ENCODE data around the gene PKP1. TPM values are rescaled to one million over a fixed set of nuclear protein-coding genes. Genes with fewer than 3 reads are reported as not detected.

Gene PKP1
- total and polyA plus RNA-seq, 2 experiments from 2014 or later: 0.19 to 0.83 TPM

DNA sequence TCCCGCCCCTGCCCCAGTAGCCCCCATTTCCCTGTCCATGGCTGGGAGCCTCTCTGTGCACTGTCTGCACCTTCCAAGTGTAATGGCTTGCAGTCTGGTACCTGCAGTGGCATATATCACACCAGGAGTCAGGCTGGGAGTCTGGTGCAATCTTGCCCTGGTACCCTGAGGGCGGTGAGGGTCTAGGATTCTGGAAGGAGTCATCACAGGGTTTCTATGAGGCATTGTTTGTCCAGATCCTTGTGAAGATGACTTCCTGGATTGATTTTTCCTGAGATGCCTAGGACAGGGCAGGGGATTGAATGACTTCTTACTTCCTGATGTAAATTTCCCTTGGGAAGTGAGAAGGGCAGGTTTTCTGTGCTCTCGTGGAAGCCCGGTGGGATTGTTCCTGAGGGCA lies 5.9 kb upstream of the PKP1 start (continued):
- TF ChIP-seq CTCF (conservative IDR thresholded peaks at IDR 0.05; ENCODE audit: low read depth in 2 of 2): no peak
- TF ChIP-seq POLR2AphosphoS5 (IDR thresholded peaks at IDR 0.05; ENCODE audit: low read depth): no peak

DNA sequence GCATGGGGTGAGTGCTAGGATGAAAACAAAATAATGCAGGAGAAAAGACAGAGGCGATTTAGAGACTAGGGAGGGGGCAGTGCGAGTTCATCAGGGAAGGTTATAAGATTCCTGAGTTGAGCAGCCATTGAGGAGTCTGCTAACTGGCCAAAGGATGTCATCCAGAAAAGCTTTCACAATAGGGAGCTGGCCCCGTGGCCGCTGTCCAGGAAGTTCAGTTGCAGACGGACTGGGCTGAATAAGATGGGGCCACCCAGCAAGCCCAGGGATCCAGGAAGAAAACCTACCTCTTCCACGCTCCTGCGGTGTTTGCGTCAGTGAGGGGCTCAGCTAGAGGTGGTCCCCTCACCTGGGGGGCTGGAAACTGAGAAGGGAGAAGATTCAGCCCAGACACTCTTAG lies 4.0 kb upstream of the PKP1 start:
- H3K4me1 Mint-ChIP-seq: peaks cover 12% of the 10 kb centered on the region; the same call in 2 of the 3 replicates
- no peaks in the 10 kb centered on the region for H4K20me1 ChIP-seq (replicated peaks; ENCODE audit: insufficient read depth)
- ATAC-seq (no peak), DNase-seq (ENCODE audit: low spot score) (no peak)
- H3K36me3 Mint-ChIP-seq (ENCODE audit: low read depth): no peaks in the 10 kb centered on the region
- H3K27me3 Mint-ChIP-seq (ENCODE audit: insufficient read depth, low read depth, poor library complexity): peaks cover 24% of the 10 kb centered on the region
- H3K27me3 ChIP-seq (ENCODE audit: insufficient read depth): peaks cover 32% of the 10 kb centered on the region
- no peak overlapping the region for H3K27ac Mint-ChIP-seq
- no peaks in the 10 kb centered on the region for H3K9me2 ChIP-seq (ENCODE audit: insufficient read depth)
- H3K79me2 ChIP-seq (replicated peaks; ENCODE audit: insufficient read depth): no peaks in the 10 kb centered on the region
- H3K4me2 ChIP-seq: no peak overlapping the region
- H3K9me3 Mint-ChIP-seq: no peaks in the 10 kb centered on the region
- no peak for TF ChIP-seq NANOG (IDR thresholded peaks at IDR 0.05; ENCODE audit: borderline replicate concordance)
- no peak for TF ChIP-seq ZNF331 (CRISPR knock-in tag; IDR thresholded peaks at IDR 0.05; ENCODE audit: low read depth)
- TF ChIP-seq JUNB (IDR thresholded peaks at IDR 0.05; ENCODE audit: unreplicated experiment): no peak
- TF ChIP-seq EZH2phosphoT487 (IDR thresholded peaks at IDR 0.05; ENCODE audit: unreplicated experiment): no peak
- TF ChIP-seq EZH2 (IDR thresholded peaks at IDR 0.05; ENCODE audit: low read depth, unreplicated experiment): no peak
- no peak for TF ChIP-seq CREB1 (CRISPR knock-in tag; IDR thresholded peaks at IDR 0.05; ENCODE audit: low read depth)
- TF ChIP-seq, protein P1, sequence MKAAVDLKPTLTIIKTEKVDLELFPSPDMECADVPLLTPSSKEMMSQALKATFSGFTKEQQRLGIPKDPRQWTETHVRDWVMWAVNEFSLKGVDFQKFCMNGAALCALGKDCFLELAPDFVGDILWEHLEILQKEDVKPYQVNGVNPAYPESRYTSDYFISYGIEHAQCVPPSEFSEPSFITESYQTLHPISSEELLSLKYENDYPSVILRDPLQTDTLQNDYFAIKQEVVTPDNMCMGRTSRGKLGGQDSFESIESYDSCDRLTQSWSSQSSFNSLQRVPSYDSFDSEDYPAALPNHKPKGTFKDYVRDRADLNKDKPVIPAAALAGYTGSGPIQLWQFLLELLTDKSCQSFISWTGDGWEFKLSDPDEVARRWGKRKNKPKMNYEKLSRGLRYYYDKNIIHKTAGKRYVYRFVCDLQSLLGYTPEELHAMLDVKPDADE (IDR thresholded peaks at IDR 0.05): no peak
- TF ChIP-seq CTCF (conservative IDR thresholded peaks at IDR 0.05; ENCODE audit: low read depth in 2 of 2): no peak
- no peak for TF ChIP-seq POLR2AphosphoS5 (IDR thresholded peaks at IDR 0.05; ENCODE audit: low read depth)
- TF ChIP-seq STAT1 (IDR thresholded peaks at IDR 0.05; ENCODE audit: unreplicated experiment): no peak
- TF ChIP-seq, protein P2, sequence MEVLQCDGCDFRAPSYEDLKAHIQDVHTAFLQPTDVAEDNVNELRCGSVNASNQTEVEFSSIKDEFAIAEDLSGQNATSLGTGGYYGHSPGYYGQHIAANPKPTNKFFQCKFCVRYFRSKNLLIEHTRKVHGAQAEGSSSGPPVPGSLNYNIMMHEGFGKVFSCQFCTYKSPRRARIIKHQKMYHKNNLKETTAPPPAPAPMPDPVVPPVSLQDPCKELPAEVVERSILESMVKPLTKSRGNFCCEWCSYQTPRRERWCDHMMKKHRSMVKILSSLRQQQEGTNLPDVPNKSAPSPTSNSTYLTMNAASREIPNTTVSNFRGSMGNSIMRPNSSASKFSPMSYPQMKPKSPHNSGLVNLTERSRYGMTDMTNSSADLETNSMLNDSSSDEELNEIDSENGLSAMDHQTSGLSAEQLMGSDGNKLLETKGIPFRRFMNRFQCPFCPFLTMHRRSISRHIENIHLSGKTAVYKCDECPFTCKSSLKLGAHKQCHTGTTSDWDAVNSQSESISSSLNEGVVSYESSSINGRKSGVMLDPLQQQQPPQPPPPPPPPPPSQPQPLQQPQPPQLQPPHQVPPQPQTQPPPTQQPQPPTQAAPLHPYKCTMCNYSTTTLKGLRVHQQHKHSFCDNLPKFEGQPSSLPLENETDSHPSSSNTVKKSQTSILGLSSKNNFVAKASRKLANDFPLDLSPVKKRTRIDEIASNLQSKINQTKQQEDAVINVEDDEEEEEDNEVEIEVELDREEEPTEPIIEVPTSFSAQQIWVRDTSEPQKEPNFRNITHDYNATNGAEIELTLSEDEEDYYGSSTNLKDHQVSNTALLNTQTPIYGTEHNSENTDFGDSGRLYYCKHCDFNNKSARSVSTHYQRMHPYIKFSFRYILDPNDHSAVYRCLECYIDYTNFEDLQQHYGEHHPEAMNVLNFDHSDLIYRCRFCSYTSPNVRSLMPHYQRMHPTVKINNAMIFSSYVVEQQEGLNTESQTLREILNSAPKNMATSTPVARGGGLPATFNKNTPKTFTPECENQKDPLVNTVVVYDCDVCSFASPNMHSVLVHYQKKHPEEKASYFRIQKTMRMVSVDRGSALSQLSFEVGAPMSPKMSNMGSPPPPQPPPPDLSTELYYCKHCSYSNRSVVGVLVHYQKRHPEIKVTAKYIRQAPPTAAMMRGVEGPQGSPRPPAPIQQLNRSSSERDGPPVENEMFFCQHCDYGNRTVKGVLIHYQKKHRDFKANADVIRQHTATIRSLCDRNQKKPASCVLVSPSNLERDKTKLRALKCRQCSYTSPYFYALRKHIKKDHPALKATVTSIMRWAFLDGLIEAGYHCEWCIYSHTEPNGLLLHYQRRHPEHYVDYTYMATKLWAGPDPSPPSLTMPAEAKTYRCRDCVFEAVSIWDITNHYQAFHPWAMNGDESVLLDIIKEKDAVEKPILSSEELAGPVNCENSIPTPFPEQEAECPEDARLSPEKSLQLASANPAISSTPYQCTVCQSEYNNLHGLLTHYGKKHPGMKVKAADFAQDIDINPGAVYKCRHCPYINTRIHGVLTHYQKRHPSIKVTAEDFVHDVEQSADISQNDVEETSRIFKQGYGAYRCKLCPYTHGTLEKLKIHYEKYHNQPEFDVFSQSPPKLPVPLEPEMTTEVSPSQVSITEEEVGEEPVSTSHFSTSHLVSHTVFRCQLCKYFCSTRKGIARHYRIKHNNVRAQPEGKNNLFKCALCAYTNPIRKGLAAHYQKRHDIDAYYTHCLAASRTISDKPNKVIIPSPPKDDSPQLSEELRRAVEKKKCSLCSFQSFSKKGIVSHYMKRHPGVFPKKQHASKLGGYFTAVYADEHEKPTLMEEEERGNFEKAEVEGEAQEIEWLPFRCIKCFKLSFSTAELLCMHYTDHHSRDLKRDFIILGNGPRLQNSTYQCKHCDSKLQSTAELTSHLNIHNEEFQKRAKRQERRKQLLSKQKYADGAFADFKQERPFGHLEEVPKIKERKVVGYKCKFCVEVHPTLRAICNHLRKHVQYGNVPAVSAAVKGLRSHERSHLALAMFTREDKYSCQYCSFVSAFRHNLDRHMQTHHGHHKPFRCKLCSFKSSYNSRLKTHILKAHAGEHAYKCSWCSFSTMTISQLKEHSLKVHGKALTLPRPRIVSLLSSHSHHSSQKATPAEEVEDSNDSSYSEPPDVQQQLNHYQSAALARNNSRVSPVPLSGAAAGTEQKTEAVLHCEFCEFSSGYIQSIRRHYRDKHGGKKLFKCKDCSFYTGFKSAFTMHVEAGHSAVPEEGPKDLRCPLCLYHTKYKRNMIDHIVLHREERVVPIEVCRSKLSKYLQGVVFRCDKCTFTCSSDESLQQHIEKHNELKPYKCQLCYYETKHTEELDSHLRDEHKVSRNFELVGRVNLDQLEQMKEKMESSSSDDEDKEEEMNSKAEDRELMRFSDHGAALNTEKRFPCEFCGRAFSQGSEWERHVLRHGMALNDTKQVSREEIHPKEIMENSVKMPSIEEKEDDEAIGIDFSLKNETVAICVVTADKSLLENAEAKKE (CRISPR knock-in tag; IDR thresholded peaks at IDR 0.05): no peak
- H3K27ac ChIP-seq (ENCODE audit: low read depth): no peak overlapping the region
- no peak overlapping the region for H2AFZ ChIP-seq
- H3F3A ChIP-seq (replicated peaks; ENCODE audit: low read depth): no peaks in the 10 kb centered on the region
- no peak overlapping the region for H3K4me3 Mint-ChIP-seq
- no peak overlapping the region for H3K4me3 ChIP-seq
- H3K4me1 ChIP-seq (ENCODE audit: insufficient read depth): peaks cover 8% of the 10 kb centered on the region; the same call in 1 of the 2 replicates
- no peaks in the 10 kb centered on the region for H3K36me3 ChIP-seq (ENCODE audit: insufficient read depth)
